Fibroblast of lung (primary cell): ENCODE data around the gene SNAP91. TPM values are rescaled to one million over a fixed set of nuclear protein-coding genes. Genes with fewer than 3 reads are reported as not detected.
A peak's percentile ranks its signal among the peaks of the same experiment; 100 is the strongest.
"Not testable (repeated sequence)": the region's sequence is repeated elsewhere in the genome, so short reads cannot be mapped to it uniquely, and the experiment has no call there.

ENCODE experiments used
- DNase-seq, 2 donors: peaks; one replicate each; pipeline versions ENCODE4 v3.0.0 to v3.0.0-alpha.2; 2010; ENCODE audit warnings: low read depth in 2 of 2
- H2AFZ ChIP-seq: 2 replicates; pipeline ENCODE4 v1.5.1; 2012; ENCODE audit warnings: low read length, control low read depth, inconsistent platforms
- H3K27ac ChIP-seq: 2 replicates; pipeline ENCODE4 v1.5.1; 2011; ENCODE audit warnings: low read length, control low read depth; ENCODE audit not compliant: insufficient read depth
- H3K27me3 ChIP-seq: 2 replicates; pipeline ENCODE4 v1.5.1; 2011; ENCODE audit warnings: mild to moderate bottlenecking, low read length; ENCODE audit not compliant: control insufficient read depth, insufficient read depth
- H3K36me3 ChIP-seq: 2 replicates; pipeline ENCODE4 v1.5.1; 2011; ENCODE audit warnings: low read length; ENCODE audit not compliant: control insufficient read depth, insufficient read depth
- H3K4me1 ChIP-seq: 2 replicates; pipeline ENCODE4 v1.5.1; 2011; ENCODE audit warnings: low read length; ENCODE audit not compliant: control insufficient read depth, insufficient read depth; ENCODE audit errors: extremely low read depth
- H3K4me2 ChIP-seq: 2 replicates; pipeline ENCODE4 v1.5.1; 2011; ENCODE audit warnings: low read length, control low read depth; ENCODE audit not compliant: insufficient read depth; ENCODE audit errors: extremely low read depth
- H3K4me3 ChIP-seq, 4 experiments: fragments of 200-600 bp in 1 of 4; sonication (generic) in 1 of 4; replicated peaks in 1 of 4; 2 replicates each; pipeline ENCODE4 v1.5.1; 2011 to 2016; ENCODE audit warnings: low read length in 4 of 4, low read depth in 3 of 4, mild to moderate bottlenecking in 3 of 4, control low read depth in 2 of 4, inconsistent platforms in 1 of 4, mixed read lengths in 1 of 4; ENCODE audit not compliant: insufficient read depth in 1 of 4; ENCODE audit errors: control extremely low read depth in 1 of 4
- H3K79me2 ChIP-seq: 2 replicates; pipeline ENCODE4 v1.5.1; 2012; ENCODE audit warnings: mild to moderate bottlenecking, low read length, inconsistent platforms; ENCODE audit not compliant: control insufficient read depth, insufficient read depth
- H3K9ac ChIP-seq: 2 replicates; pipeline ENCODE4 v1.5.1; 2011; ENCODE audit warnings: mild to moderate bottlenecking, low read length, control low read depth; ENCODE audit not compliant: insufficient read depth
- H3K9me3 ChIP-seq: 2 replicates; pipeline ENCODE4 v1.5.1; 2012; ENCODE audit warnings: low read depth, low read length; ENCODE audit not compliant: control insufficient read depth, insufficient read depth
- H4K20me1 ChIP-seq: 2 replicates; pipeline ENCODE4 v1.5.1; 2011; ENCODE audit warnings: low read length; ENCODE audit not compliant: control insufficient read depth, insufficient read depth; ENCODE audit errors: extremely low read depth
- EZH2 ChIP-seq: IDR thresholded peaks from 2 replicates; pipeline ENCODE4 v1.5.1; 2012; ENCODE audit warnings: low read length, control low read depth, mild to moderate bottlenecking; ENCODE audit errors: missing control alignments
- polyA plus RNA-seq, 2 donors: library from polyadenylated mRNA; depleted of rRNA in 1 of 2; stranded (reverse) in 1 of 2; unstranded in 1 of 2; fragments of >200 nt; gene quantifications; 2 replicates each; pipeline ENCODE4 v1.2.1, GENCODE V29; 2011 to 2012; ENCODE audit warnings: missing spikeins in 1 of 2
- total RNA-seq: library from RNA; depleted of rRNA; stranded (reverse); fragments of >200 nt; gene quantifications from 2 replicates; pipeline ENCODE4 v1.2.1, GENCODE V29; 2014
- TF ChIP-seq, protein P1 (sequence below), 2 donors: IDR thresholded peaks in 1 of 2; conservative IDR thresholded peaks in 1 of 2; 1 replicate in 1 of 2; 2 replicates in 1 of 2; pipeline ENCODE4 v1.5.1; 2011 to 2012; ENCODE audit warnings: low read length in 2 of 2, control low read depth in 1 of 2, inconsistent platforms in 1 of 2, low read depth in 1 of 2, mild to moderate bottlenecking in 1 of 2

Gene SNAP91
- total and polyA plus RNA-seq, 2 donors (not counting 1 experiment from before 2014, with no cell fraction given), result 0.02 to 0.17 TPM

DNA sequence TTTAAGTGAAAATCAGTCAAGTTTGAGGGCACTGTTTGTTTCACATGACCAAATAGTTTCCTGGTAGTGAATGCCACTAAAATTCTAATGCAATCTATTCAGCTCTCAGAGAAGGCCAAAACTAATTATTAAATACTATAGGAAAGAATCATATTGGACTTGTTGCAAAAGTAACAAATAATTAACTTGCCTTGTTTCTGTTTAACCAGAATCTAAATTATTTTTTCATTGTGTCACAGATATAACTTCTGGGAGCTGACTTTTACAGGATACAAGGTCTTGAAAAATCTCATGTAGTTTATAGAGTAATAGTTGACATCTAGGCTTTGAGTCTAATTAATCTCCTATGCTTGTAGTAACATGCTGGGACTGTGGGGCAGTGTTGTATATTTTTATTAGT is 152.0 kb downstream of the SNAP91 start:
- H3K4me1 ChIP-seq, result no peaks in the 10 kb centered on the region
- no peaks in the 10 kb centered on the region for H3K9me3 ChIP-seq
- no peak overlapping the region for H2AFZ ChIP-seq
- no peak overlapping the region for H3K9ac ChIP-seq
- H3K36me3 ChIP-seq, result no peaks in the 10 kb centered on the region
- no peak overlapping the region for H3K4me3 ChIP-seq
- H3K4me2 ChIP-seq, result no peak overlapping the region
- H3K27ac ChIP-seq, result no peak overlapping the region
- TF ChIP-seq, protein P1, sequence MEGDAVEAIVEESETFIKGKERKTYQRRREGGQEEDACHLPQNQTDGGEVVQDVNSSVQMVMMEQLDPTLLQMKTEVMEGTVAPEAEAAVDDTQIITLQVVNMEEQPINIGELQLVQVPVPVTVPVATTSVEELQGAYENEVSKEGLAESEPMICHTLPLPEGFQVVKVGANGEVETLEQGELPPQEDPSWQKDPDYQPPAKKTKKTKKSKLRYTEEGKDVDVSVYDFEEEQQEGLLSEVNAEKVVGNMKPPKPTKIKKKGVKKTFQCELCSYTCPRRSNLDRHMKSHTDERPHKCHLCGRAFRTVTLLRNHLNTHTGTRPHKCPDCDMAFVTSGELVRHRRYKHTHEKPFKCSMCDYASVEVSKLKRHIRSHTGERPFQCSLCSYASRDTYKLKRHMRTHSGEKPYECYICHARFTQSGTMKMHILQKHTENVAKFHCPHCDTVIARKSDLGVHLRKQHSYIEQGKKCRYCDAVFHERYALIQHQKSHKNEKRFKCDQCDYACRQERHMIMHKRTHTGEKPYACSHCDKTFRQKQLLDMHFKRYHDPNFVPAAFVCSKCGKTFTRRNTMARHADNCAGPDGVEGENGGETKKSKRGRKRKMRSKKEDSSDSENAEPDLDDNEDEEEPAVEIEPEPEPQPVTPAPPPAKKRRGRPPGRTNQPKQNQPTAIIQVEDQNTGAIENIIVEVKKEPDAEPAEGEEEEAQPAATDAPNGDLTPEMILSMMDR (conservative IDR thresholded peaks at IDR 0.05 in 1 of 2, IDR thresholded peaks at IDR 0.05 in 1 of 2; ENCODE audit: low read depth in 1 of 2, low read length in 2 of 2), result no peak
- TF ChIP-seq EZH2, result no peak
- no peaks in the 10 kb centered on the region for H4K20me1 ChIP-seq
- DNase-seq, result no peak
- H3K27me3 ChIP-seq, result no peaks in the 10 kb centered on the region
- H3K79me2 ChIP-seq, result no peaks in the 10 kb centered on the region

DNA sequence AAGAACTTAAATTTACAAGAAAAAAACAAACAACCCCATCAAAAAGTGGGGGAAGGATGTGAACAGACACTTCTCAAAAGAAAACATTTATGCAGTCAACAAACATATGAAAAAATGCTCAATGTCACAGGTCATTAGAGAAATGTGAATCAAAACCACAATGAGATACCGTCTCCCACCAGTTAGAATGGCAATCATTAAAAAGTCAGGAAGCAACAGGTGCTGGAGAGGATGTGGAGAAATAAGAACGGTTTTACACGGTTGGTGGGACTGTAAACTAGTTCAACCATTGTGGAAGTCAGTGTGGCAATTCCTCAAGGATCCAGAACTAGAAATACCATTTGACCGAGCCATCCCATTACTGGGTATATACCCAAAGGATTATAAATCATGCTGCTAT is 157.2 kb downstream of the SNAP91 start:
- H3K9me3 ChIP-seq, H3K4me3 ChIP-seq, H2AFZ ChIP-seq, H3K4me1 ChIP-seq, H3K36me3 ChIP-seq, H3K27ac ChIP-seq, H3K27me3 ChIP-seq, H3K9ac ChIP-seq, H4K20me1 ChIP-seq, H3K4me2 ChIP-seq, H3K79me2 ChIP-seq, DNase-seq: not testable (repeated sequence)

DNA sequence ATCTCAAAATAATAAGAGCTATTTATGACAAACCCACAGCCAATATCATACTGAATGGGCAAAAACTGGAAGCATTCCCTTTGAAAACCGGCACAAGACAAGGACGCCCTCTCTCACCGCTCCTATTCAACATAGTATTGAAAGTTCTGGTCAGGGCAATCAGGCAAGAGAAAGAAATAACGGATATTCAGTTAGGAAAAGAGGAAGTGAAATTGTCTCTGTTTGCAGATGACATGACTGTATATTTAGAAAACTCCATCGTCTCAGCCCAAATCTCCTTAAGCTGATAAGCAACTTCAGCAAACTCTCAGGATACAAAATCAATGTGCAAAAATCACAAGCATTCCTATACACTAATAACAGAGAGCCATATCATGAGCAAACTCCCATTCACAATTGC is 158.4 kb downstream of the SNAP91 start:
- H3K36me3 ChIP-seq, H3K9ac ChIP-seq, H3K27ac ChIP-seq, H2AFZ ChIP-seq, H3K4me3 ChIP-seq, H3K9me3 ChIP-seq, H3K4me2 ChIP-seq, DNase-seq, H3K4me1 ChIP-seq, H3K27me3 ChIP-seq, H3K79me2 ChIP-seq, H4K20me1 ChIP-seq: not testable (repeated sequence)

DNA sequence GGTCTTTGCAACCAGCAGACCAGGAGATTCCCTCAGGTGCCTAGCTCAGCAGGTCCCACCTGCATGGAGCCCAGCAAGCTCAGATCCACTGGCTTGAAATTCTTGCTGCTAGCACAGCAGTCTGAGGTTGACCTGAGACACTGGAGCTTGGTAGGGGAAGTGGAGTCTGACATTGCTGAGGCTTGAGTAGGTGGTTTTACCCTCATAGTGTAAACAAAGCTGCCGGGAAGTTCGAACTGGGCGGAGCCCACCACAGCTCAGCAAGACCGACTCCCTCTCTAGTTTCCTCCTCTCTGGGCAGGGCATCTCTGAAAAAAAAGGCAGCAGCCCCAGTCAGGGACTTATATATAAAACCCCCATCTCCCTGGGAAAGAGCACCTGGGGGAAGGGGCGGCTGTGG is 162.3 kb downstream of the SNAP91 start:
- Histone ChIP-seq H3K27me3 (no peaks in the 10 kb centered on the region), H3K27ac (no peak overlapping the region)
- TF ChIP-seq, protein P1 (conservative IDR thresholded peaks at IDR 0.05 in 1 of 2, IDR thresholded peaks at IDR 0.05 in 1 of 2; ENCODE audit: low read depth in 1 of 2, low read length in 2 of 2), result no peak
- no peak for TF ChIP-seq EZH2

More for the DNA sequence above, 162.3 kb downstream of the SNAP91 start:
- H4K20me1 ChIP-seq, result no peaks in the 10 kb centered on the region
- H3K9me3 ChIP-seq, result no peaks in the 10 kb centered on the region
- no peaks in the 10 kb centered on the region for H3K4me1 ChIP-seq
- no peaks in the 10 kb centered on the region for H3K36me3 ChIP-seq
- DNase-seq, result peak in 1 of 2 donors; percentile 3
- no peak overlapping the region for H3K4me3 ChIP-seq
- H3K79me2 ChIP-seq, result no peaks in the 10 kb centered on the region
- H3K9ac ChIP-seq, result no peak overlapping the region
- H2AFZ ChIP-seq, result no peak overlapping the region
- no peak overlapping the region for H3K4me2 ChIP-seq
